ENCODE measurements around the gene PARL. TPM values are rescaled to one million over a fixed set of nuclear protein-coding genes. Genes with fewer than 3 reads are reported as not detected.
"Not testable (repeated sequence)": the region's sequence is repeated elsewhere in the genome, so short reads cannot be mapped to it uniquely, and the experiment has no call there.

The PARL gene
- total and polyA plus RNA-seq, 2 donors (not counting 3 experiments of a cell fraction or from before 2014, with no cell fraction given): 38.8 to 48.1 TPM

GRCh38 chr3:183878071-183878470 is 6.6 kb downstream of the PARL start:
- Histone ChIP-seq H2AFZ (ENCODE audit: low read depth, low read length) (no peak overlapping the region), H3K9me3 (replicated peaks; ENCODE audit: control insufficient read depth, insufficient read depth, low read length) (no peaks in the 10 kb centered on the region), H3K79me2 (ENCODE audit: control insufficient read depth, insufficient read depth, low read length) (peaks cover 61% of the 10 kb centered on the region), H3K9me1 (replicated peaks; ENCODE audit: control insufficient read depth, extremely low read depth, insufficient read depth, low read length) (no peaks in the 10 kb centered on the region), H3K4me1 (ENCODE audit: control insufficient read depth, extremely low read depth, insufficient read depth, low read length) (peaks cover 4% of the 10 kb centered on the region), H4K20me1 (replicated peaks; ENCODE audit: control insufficient read depth, extremely low read depth, insufficient read depth, low read length) (no peaks in the 10 kb centered on the region), H3K36me3 (ENCODE audit: control insufficient read depth in 2 of 2, extremely low read depth in 1 of 2, insufficient read depth in 2 of 2, low read length in 2 of 2) (no peaks in the 10 kb centered on the region), H3K27ac (ENCODE audit: insufficient read depth, low read depth, low read length) (no peak overlapping the region), H3K4me3 (replicated peaks in 1 of 3; ENCODE audit: insufficient read depth in 1 of 3, low read depth in 1 of 3, low read length in 3 of 3) (no peak overlapping the region), H3K4me2 (ENCODE audit: insufficient read depth, low read length) (no peak overlapping the region), H3K27me3 (ENCODE audit: control insufficient read depth in 2 of 2, insufficient read depth in 2 of 2, low read length in 2 of 2) (no peaks in the 10 kb centered on the region), H3K9ac (replicated peaks; ENCODE audit: extremely low read depth, insufficient read depth, low read length) (no peak overlapping the region)
- ChIA-PET CTCF (interaction anchor here (0.6 kb wide), 2 partner anchors 26 to 1191 kb away, joined by 3 read pairs; no protein-coding TSS in a partner anchor), POLR2A (no interaction called here)
- no peak for TF ChIP-seq MYC (IDR thresholded peaks at IDR 0.05; ENCODE audit: low read depth, low read length)
- TF ChIP-seq POLR2AphosphoS5 (IDR thresholded peaks at IDR 0.05; ENCODE audit: insufficient read depth, low read depth, low read length): no peak
- TF ChIP-seq MAX (IDR thresholded peaks at IDR 0.05; ENCODE audit: insufficient read depth, insufficient read length): no peak
- no peak for TF ChIP-seq FOS (IDR thresholded peaks at IDR 0.05; ENCODE audit: borderline replicate concordance, insufficient read depth, low read length)
- no peak for TF ChIP-seq JUN (IDR thresholded peaks at IDR 0.05; ENCODE audit: borderline replicate concordance, insufficient read depth, insufficient read length, low read depth)
- no peak for TF ChIP-seq EZH2 (IDR thresholded peaks at IDR 0.05; ENCODE audit: borderline replicate concordance, low read depth, low read length, severe bottlenecking)
- TF ChIP-seq POLR2A (IDR thresholded peaks at IDR 0.05; ENCODE audit: low read depth, low read length): no peak
- TF ChIP-seq CTCF (IDR thresholded peaks at IDR 0.05; ENCODE audit: extremely low read depth in 1 of 2, insufficient read depth in 1 of 2, low read depth in 1 of 2, low read length in 2 of 2): no peak
- no peak for TF ChIP-seq GATA2 (IDR thresholded peaks at IDR 0.05; ENCODE audit: insufficient read depth, insufficient read length, low read depth, low read length)
- DNase-seq (ENCODE audit: low read depth, low spot score) (no peak), FAIRE-seq (no peak)
- dilution Hi-C loops (cut with MboI; ENCODE audit: extremely low pct_ligation_motif_present, low sequenced_read_pairs) (no loop called here), intact Hi-C loops (cut with micrococcal nuclease) (no loop called here)
- no TSS peak for BruUV-seq (replicated peaks)

- dilution Hi-C loops (cut with MboI; ENCODE audit: extremely low pct_ligation_motif_present, low sequenced_read_pairs); intact Hi-C loops (cut with micrococcal nuclease); POLR2A ChIA-PET; H3K27ac ChIP-seq (ENCODE audit: insufficient read depth, low read depth, low read length); H2AFZ ChIP-seq (ENCODE audit: low read depth, low read length); BruUV-seq (replicated peaks); H3K4me2 ChIP-seq (ENCODE audit: insufficient read depth, low read length); H4K20me1 ChIP-seq (replicated peaks; ENCODE audit: control insufficient read depth, extremely low read depth, insufficient read depth, low read length); FAIRE-seq; H3K36me3 ChIP-seq (ENCODE audit: control insufficient read depth in 2 of 2, extremely low read depth in 1 of 2, insufficient read depth in 2 of 2, low read length in 2 of 2); H3K9ac ChIP-seq (replicated peaks; ENCODE audit: extremely low read depth, insufficient read depth, low read length); DNase-seq (ENCODE audit: low read depth, low spot score); CTCF ChIA-PET; H3K9me1 ChIP-seq (replicated peaks; ENCODE audit: control insufficient read depth, extremely low read depth, insufficient read depth, low read length); H3K4me3 ChIP-seq (replicated peaks in 1 of 3; ENCODE audit: insufficient read depth in 1 of 3, low read depth in 1 of 3, low read length in 3 of 3); H3K27me3 ChIP-seq (ENCODE audit: control insufficient read depth in 2 of 2, insufficient read depth in 2 of 2, low read length in 2 of 2); H3K4me1 ChIP-seq (ENCODE audit: control insufficient read depth, extremely low read depth, insufficient read depth, low read length); H3K9me3 ChIP-seq (replicated peaks; ENCODE audit: control insufficient read depth, insufficient read depth, low read length): not testable (repeated sequence)
- H3K79me2 ChIP-seq (ENCODE audit: control insufficient read depth, insufficient read depth, low read length): peaks cover 55% of the 10 kb centered on the region
These were observed 7.5 kb downstream of the PARL start for GRCh38 chr3:183877227-183877626.

Measured in endothelial cell of umbilical vein (primary cell).